ENCODE results near the gene RIPOR2.

Gene RIPOR2

GRCh38 chr6:24935366-24936152 lies at the start of gene RIPOR2:
TSS of gene RIPOR2 (minus strand) at chr6:24935960. CDS start at chr6:24935898, 62 bp downstream.
- peak; percentile 74 for DNase-seq

GRCh38 chr6:24985323-24985722 lies 49.6 kb upstream of the RIPOR2 start:
- DNase-seq, result no peak

GRCh38 chr6:24982231-24982630 lies 46.5 kb upstream of the RIPOR2 start:
- DNase-seq, result no peak

GRCh38 chr6:24981386-24981760 lies 45.6 kb upstream of the RIPOR2 start:
- DNase-seq, result no peak

- DNase-seq, result no peak
These were observed 45.0 kb upstream of the RIPOR2 start for GRCh38 chr6:24980507-24981385.

GRCh38 chr6:24979176-24979575 lies 43.4 kb upstream of the RIPOR2 start:
- no peak for DNase-seq

- DNase-seq, result peak; percentile 71
These were observed 38.7 kb upstream of the RIPOR2 start for GRCh38 chr6:24974182-24975171.

GRCh38 chr6:24972311-24972958 lies 36.7 kb upstream of the RIPOR2 start:
- DNase-seq, result no peak

- no peak for DNase-seq
These were observed 35.3 kb upstream of the RIPOR2 start for GRCh38 chr6:24971067-24971466.

GRCh38 chr6:24969343-24969860 lies 33.6 kb upstream of the RIPOR2 start:
- no peak for DNase-seq

GRCh38 chr6:24968783-24969182 lies 33.0 kb upstream of the RIPOR2 start:
- no peak for DNase-seq

- DNase-seq, result no peak
These were observed 31.5 kb upstream of the RIPOR2 start for GRCh38 chr6:24967211-24967610.

- DNase-seq, result no peak
These were observed 30.6 kb upstream of the RIPOR2 start for GRCh38 chr6:24966381-24966780.

GRCh38 chr6:24963887-24964570 lies 28.3 kb upstream of the RIPOR2 start:
- no peak for DNase-seq

GRCh38 chr6:24963339-24963738 lies 27.6 kb upstream of the RIPOR2 start:
- DNase-seq, result no peak

GRCh38 chr6:24961852-24962251 lies 26.1 kb upstream of the RIPOR2 start:
- DNase-seq, result no peak

GRCh38 chr6:24960991-24961475 lies 25.3 kb upstream of the RIPOR2 start:
- DNase-seq, result no peak

GRCh38 chr6:24959319-24959718 lies 23.6 kb upstream of the RIPOR2 start:
- DNase-seq, result peak; percentile 36

GRCh38 chr6:24957199-24957598 lies 21.4 kb upstream of the RIPOR2 start:
- no peak for DNase-seq

- DNase-seq, result no peak
These were observed 18.0 kb upstream of the RIPOR2 start for GRCh38 chr6:24953726-24954125.

GRCh38 chr6:24951811-24952299 lies 16.1 kb upstream of the RIPOR2 start:
- DNase-seq, result peak; percentile 98

All from MV-4-11 (cell line).